GM23248 (cell line): ENCODE measurements around the gene TTC28. TPM values are rescaled to one million over a fixed set of nuclear protein-coding genes. Genes with fewer than 3 reads are reported as not detected.
A peak's percentile ranks its signal among the peaks of the same experiment; 100 is the strongest.

Source experiments
- DNase-seq: peaks from one replicate; pipeline ENCODE4 v3.0.0-alpha.2; 2015
- H2AFZ ChIP-seq: fragments of 200-600 bp; sonication (generic); 2 replicates; pipeline ENCODE4 v1.6.1; 2016; ENCODE audit warnings: antibody characterized with exemption
- H3F3A ChIP-seq: fragments of 200-600 bp; sonication (generic); 2 replicates; pipeline ENCODE4 v1.6.1; 2016; ENCODE audit warnings: mild to moderate bottlenecking, antibody characterized with exemption, mixed run types; ENCODE audit not compliant: insufficient read depth
- H3K27ac ChIP-seq: fragments of 200-600 bp; sonication (generic); 2 replicates; pipeline ENCODE4 v1.5.1; 2016; ENCODE audit warnings: mild to moderate bottlenecking
- H3K27me3 ChIP-seq: fragments of 200-600 bp; sonication (generic); replicated peaks from 2 replicates; pipeline ENCODE4 v1.6.1; 2016; ENCODE audit warnings: mild to moderate bottlenecking; ENCODE audit not compliant: insufficient read depth
- H3K36me3 ChIP-seq: fragments of 200-600 bp; sonication (generic); 2 replicates; pipeline ENCODE4 v1.6.1; 2016; ENCODE audit warnings: low read depth, mild to moderate bottlenecking
- H3K4me1 ChIP-seq: fragments of 200-600 bp; sonication (generic); 2 replicates; pipeline ENCODE4 v1.6.1; 2016; ENCODE audit warnings: mild to moderate bottlenecking; ENCODE audit not compliant: insufficient read depth
- H3K4me2 ChIP-seq: fragments of 200-600 bp; sonication (generic); one replicate; pipeline ENCODE4 v1.6.1; 2016; ENCODE audit warnings: mild to moderate bottlenecking; ENCODE audit not compliant: unreplicated experiment
- H3K4me3 ChIP-seq: fragments of 200-600 bp; sonication (generic); 2 replicates; pipeline ENCODE4 v1.5.1; 2016; ENCODE audit warnings: mild to moderate bottlenecking
- H3K79me2 ChIP-seq: fragments of 200-600 bp; sonication (generic); 2 replicates; pipeline ENCODE4 v1.6.1; 2016; ENCODE audit warnings: mild to moderate bottlenecking; ENCODE audit not compliant: insufficient read depth
- H3K9ac ChIP-seq: fragments of 200-600 bp; sonication (generic); 2 replicates; pipeline ENCODE4 v1.6.1; 2016; ENCODE audit warnings: mild to moderate bottlenecking
- H3K9me2 ChIP-seq: fragments of 200-600 bp; sonication (generic); 2 replicates; pipeline ENCODE4 v1.6.1; 2016; ENCODE audit warnings: mixed run types, mild to moderate bottlenecking, moderate library complexity; ENCODE audit not compliant: insufficient read depth
- H3K9me3 ChIP-seq: fragments of 200-600 bp; sonication (generic); one replicate; pipeline ENCODE4 v1.6.1; 2017; ENCODE audit warnings: low read depth
- H4K20me1 ChIP-seq: fragments of 200-600 bp; sonication (generic); 2 replicates; pipeline ENCODE4 v1.6.0; 2016; ENCODE audit not compliant: insufficient read depth
- EZH2 ChIP-seq: fragments of 200-600 bp; sonication (generic); IDR thresholded peaks from 2 replicates; pipeline ENCODE4 v1.6.1; 2018; ENCODE audit warnings: antibody characterized with exemption, mild to moderate bottlenecking; ENCODE audit not compliant: insufficient read depth, poor library complexity, severe bottlenecking
- EZH2phosphoT487 ChIP-seq: fragments of 200-600 bp; sonication (generic); IDR thresholded peaks from 2 replicates; pipeline ENCODE4 v1.6.1; 2018; ENCODE audit warnings: antibody characterized with exemption, moderate library complexity, mild to moderate bottlenecking, low read depth; ENCODE audit not compliant: insufficient read depth
- WGBS, 2 experiments: methylation state at CpG; one replicate each; pipeline ENCODE4 v1.1.6; 2015 to 2017; ENCODE audit warnings: low lambda C conversion rate in 2 of 2, low coverage in 1 of 2; ENCODE audit errors: missing lambda C conversion rate in 2 of 2; 5-methylcytosine and 5-hydroxymethylcytosine counted together
- in situ Hi-C: fragments of 300-500 bp; cut with MboI; formaldehyde crosslinking; loops from 2 replicates; pipeline ENCODE4 v1.15.0; 2020
- polyA plus RNA-seq: library from polyadenylated mRNA; unstranded; fragments of >200 nt; fragmentation: Nextera tagmentation; extraction: Ambion mirVana; gene quantifications from 2 replicates; pipeline ENCODE4 v1.2.1, GENCODE V29; 2016
- total RNA-seq: library from RNA; depleted of rRNA; stranded (reverse); fragments of >200 nt; shearing (Covaris generic); gene quantifications from 2 replicates; pipeline ENCODE4 v1.2.3, GENCODE V29; 2014

TTC28 gene
- total and polyA plus RNA-seq, 2 experiments from 2014 or later: 12.5 to 41.9 TPM

- no peak overlapping the region for H3K4me3 ChIP-seq
- H3F3A ChIP-seq: peaks cover 33% of the 10 kb centered on the region
- peaks cover 37% of the 10 kb centered on the region for H3K4me1 ChIP-seq
- H3K9me2 ChIP-seq: no peaks in the 10 kb centered on the region
- WGBS, 2 experiments: 98 to 100% methylated on average over 1 of the region's 1 CpG
- no peak overlapping the region for H3K4me2 ChIP-seq
- H3K79me2 ChIP-seq: peaks cover 79% of the 10 kb centered on the region
- H3K36me3 ChIP-seq: no peaks in the 10 kb centered on the region
- in situ Hi-C loops: no loop called here
- no peak for DNase-seq
- no peaks in the 10 kb centered on the region for H4K20me1 ChIP-seq
- no peak overlapping the region for H2AFZ ChIP-seq
- no peaks in the 10 kb centered on the region for H3K9me3 ChIP-seq
- H3K27ac ChIP-seq: no peak overlapping the region
- H3K9ac ChIP-seq: no peak overlapping the region
- no peaks in the 10 kb centered on the region for H3K27me3 ChIP-seq
- TF ChIP-seq EZH2phosphoT487 (no peak), EZH2 (no peak)
Measured at GRCh38 chr22:28414913-28415312, 264.7 kb downstream of the TTC28 start.

- Histone ChIP-seq H3K36me3 (no peaks in the 10 kb centered on the region), H3K27me3 (no peaks in the 10 kb centered on the region), H3K9ac (0 out of 2 replicates have a peak overlapping the region, but pooled peaks have one; percentile 3), H3F3A (peaks cover 41% of the 10 kb centered on the region), H3K9me2 (no peaks in the 10 kb centered on the region), H3K27ac (peak overlapping the region; percentile 38), H3K79me2 (peaks cover 77% of the 10 kb centered on the region), H3K4me3 (peak overlapping the region; percentile 25; the same call in 1 of the 2 replicates), H3K4me1 (peaks cover 42% of the 10 kb centered on the region), H3K4me2 (peak overlapping the region; percentile 55), H3K9me3 (no peaks in the 10 kb centered on the region), H4K20me1 (no peaks in the 10 kb centered on the region), H2AFZ (0 out of 2 replicates have a peak overlapping the region, but pooled peaks have one; percentile 1)
- in situ Hi-C loops: no loop called here
- 13 to 17% methylated on average over 2 of the region's 2 CpGs for WGBS, 2 experiments
- TF ChIP-seq EZH2phosphoT487: no peak
- TF ChIP-seq EZH2: no peak
- peak; percentile 47 for DNase-seq
Measured at GRCh38 chr22:28413612-28414399, 265.8 kb downstream of the TTC28 start.

GRCh38 chr22:28412109-28412508 lies 267.5 kb downstream of the TTC28 start:
- 97 to 100% methylated on average over 2 of the region's 2 CpGs for WGBS, 2 experiments
- Histone ChIP-seq H3K4me2 (no peak overlapping the region), H3K9ac (no peak overlapping the region), H3K27me3 (no peaks in the 10 kb centered on the region), H3K79me2 (peaks cover 82% of the 10 kb centered on the region), H3K4me3 (no peak overlapping the region), H4K20me1 (no peaks in the 10 kb centered on the region), H3K4me1 (peaks cover 42% of the 10 kb centered on the region), H2AFZ (no peak overlapping the region), H3K9me2 (no peaks in the 10 kb centered on the region), H3K36me3 (no peaks in the 10 kb centered on the region), H3F3A (peaks cover 47% of the 10 kb centered on the region), H3K27ac (no peak overlapping the region), H3K9me3 (no peaks in the 10 kb centered on the region)
- in situ Hi-C loops: no loop called here
- no peak for DNase-seq
- TF ChIP-seq EZH2phosphoT487 (no peak), EZH2 (no peak)

- peak; percentile 44 for DNase-seq
- Histone ChIP-seq H3K27me3 (no peaks in the 10 kb centered on the region), H3K4me2 (peak overlapping the region; percentile 83), H3K9me2 (no peaks in the 10 kb centered on the region), H3K79me2 (peaks cover 83% of the 10 kb centered on the region), H2AFZ (no peak overlapping the region), H4K20me1 (no peaks in the 10 kb centered on the region), H3F3A (peaks cover 47% of the 10 kb centered on the region), H3K27ac (peak overlapping the region; percentile 3), H3K9me3 (no peaks in the 10 kb centered on the region), H3K36me3 (no peaks in the 10 kb centered on the region), H3K4me1 (peaks cover 42% of the 10 kb centered on the region), H3K9ac (no peak overlapping the region), H3K4me3 (no peak overlapping the region)
- TF ChIP-seq EZH2phosphoT487 (no peak), EZH2 (no peak)
- in situ Hi-C loops: no loop called here
- 71 to 76% methylated on average over 4 of the region's 4 CpGs for WGBS, 2 experiments
Measured at GRCh38 chr22:28411125-28411524, 268.5 kb downstream of the TTC28 start.
